HepG2 (cell line): ENCODE results near the gene PRSS27. TPM values are rescaled to one million over a fixed set of nuclear protein-coding genes. Genes with fewer than 3 reads are reported as not detected.

Experiments used
- ATF1 ChIP-seq: IDR thresholded peaks from 2 replicates; pipeline ENCODE4 v1.6.1; 2016; ENCODE audit warnings: mild to moderate bottlenecking, control low read depth
- CHD2 ChIP-seq: IDR thresholded peaks from 2 replicates; pipeline ENCODE4 v1.6.1; 2011; ENCODE audit warnings: low read depth, low read length, improper control_type of control experiment
- DBP ChIP-seq: sonication (generic); formaldehyde crosslinking; IDR thresholded peaks from 2 replicates; pipeline ENCODE4 v1.4.0; 2020; ENCODE audit warnings: missing genetic modification reagents; ENCODE audit errors: not compliant biosample characterization
- GLI4 ChIP-seq: sonication (generic); formaldehyde crosslinking; IDR thresholded peaks from 2 replicates; pipeline ENCODE4 v1.5.1; 2020; ENCODE audit warnings: missing genetic modification reagents, mild to moderate bottlenecking, moderate library complexity, borderline replicate concordance
- GZF1 ChIP-seq: sonication (generic); formaldehyde crosslinking; IDR thresholded peaks from 2 replicates; pipeline ENCODE4 v1.5.1; 2020; ENCODE audit warnings: mild to moderate bottlenecking, missing genetic modification reagents
- HNRNPLL ChIP-seq: fragments of 200-400 bp; formaldehyde crosslinking; IDR thresholded peaks from 2 replicates; pipeline ENCODE4 v1.6.1; 2017; ENCODE audit warnings: mild to moderate bottlenecking, low read depth, low read length; ENCODE audit not compliant: poor library complexity, severe bottlenecking
- HOXA7 ChIP-seq: sonication (generic); formaldehyde crosslinking; IDR thresholded peaks from 2 replicates; pipeline ENCODE4 v1.8.1; 2022; ENCODE audit warnings: mild to moderate bottlenecking, missing genetic modification reagents, moderate library complexity
- KDM1A ChIP-seq: IDR thresholded peaks from 2 replicates; pipeline ENCODE4 v1.6.1; 2016; ENCODE audit warnings: missing compliant biosample characterization
- MXD4 ChIP-seq: IDR thresholded peaks from 2 replicates; pipeline ENCODE4 v1.6.1; 2016; ENCODE audit warnings: mild to moderate bottlenecking, missing biosample characterization, missing genetic modification reagents
- NFATC3 ChIP-seq: sonication (generic); formaldehyde crosslinking; IDR thresholded peaks from 2 replicates; pipeline ENCODE4 v1.5.1; 2020; ENCODE audit warnings: mild to moderate bottlenecking, missing genetic modification reagents
- NR2C2 ChIP-seq: sonication (generic); formaldehyde crosslinking; IDR thresholded peaks from 2 replicates; pipeline ENCODE4 v1.4.0; 2020; ENCODE audit warnings: missing genetic modification reagents, mild to moderate bottlenecking, moderate library complexity, borderline replicate concordance
- PAXIP1 ChIP-seq: sonication (generic); formaldehyde crosslinking; conservative IDR thresholded peaks from 2 replicates; pipeline ENCODE4 v1.4.0; 2020; ENCODE audit warnings: mild to moderate bottlenecking, missing genetic modification reagents, moderate library complexity
- ZMYM2 ChIP-seq: sonication (generic); formaldehyde crosslinking; IDR thresholded peaks from 2 replicates; pipeline ENCODE4 v1.8.0; 2022; ENCODE audit warnings: mild to moderate bottlenecking, missing genetic modification reagents
- ZNF142 ChIP-seq: sonication (generic); formaldehyde crosslinking; IDR thresholded peaks from 2 replicates; pipeline ENCODE4 v1.4.0; 2020; ENCODE audit warnings: missing genetic modification reagents
- ZNF274 ChIP-seq: sonication (generic); formaldehyde crosslinking; IDR thresholded peaks from 2 replicates; pipeline ENCODE4 v1.5.1; 2020; ENCODE audit warnings: mild to moderate bottlenecking, missing genetic modification reagents
- ZNF337 ChIP-seq: sonication (generic); formaldehyde crosslinking; IDR thresholded peaks from 2 replicates; pipeline ENCODE4 v1.5.1; 2020; ENCODE audit warnings: missing genetic modification reagents, low read depth, mild to moderate bottlenecking, borderline replicate concordance
- ZNF414 ChIP-seq: sonication (generic); formaldehyde crosslinking; IDR thresholded peaks from 2 replicates; pipeline ENCODE4 v1.5.0; 2020; ENCODE audit warnings: missing genetic modification reagents
- ZNF713 ChIP-seq: sonication (generic); formaldehyde crosslinking; IDR thresholded peaks from 2 replicates; pipeline ENCODE4 v1.4.0; 2020; ENCODE audit warnings: mild to moderate bottlenecking, missing genetic modification reagents
- polyA plus RNA-seq, 8 experiments: library from polyadenylated mRNA; depleted of rRNA in 3 of 8; stranded (reverse) in 7 of 8; unstranded in 1 of 8; fragments of >200 nt; fragmentation: Illumina TruSeq in 4 of 8; extraction: Trizol in 4 of 8; gene quantifications; 2 replicates each; pipeline versions ENCODE4 v1.2.1 to v1.2.3, GENCODE V29; 2011 to 2016; ENCODE audit warnings: low read depth in 4 of 8, missing spikeins in 1 of 8, mixed read lengths in 1 of 8; ENCODE audit not compliant: insufficient read depth in 1 of 8
- total RNA-seq, 5 experiments: library from RNA; depleted of rRNA; stranded (reverse); fragments of >200 nt; fragmentation: Illumina TruSeq; extraction: Trizol; gene quantifications; 2 replicates each; pipeline ENCODE4 v1.2.3, GENCODE V29; 2016; ENCODE audit warnings: low read depth in 1 of 5

Gene PRSS27
- total and polyA plus RNA-seq, 2 of the 13 experiments (the other 11 are each of a cell fraction or from before 2014, with no cell fraction given) = 0.20 to 0.73 TPM

- TF ChIP-seq ZNF142 (CRISPR knock-in tag) = no peak
- TF ChIP-seq ZNF713 (CRISPR knock-in tag) = 0 out of 2 replicates have a peak, but pooled peaks have one; percentile 37
- TF ChIP-seq CHD2 = no peak
- TF ChIP-seq ATF1 (CRISPR knock-in tag) = peak; percentile 78
- 0 out of 2 replicates have a peak, but pooled peaks have one; percentile 35 for TF ChIP-seq ZMYM2 (CRISPR knock-in tag)
- no peak for TF ChIP-seq ZNF274
- TF ChIP-seq MXD4 = no peak
- no peak for TF ChIP-seq PAXIP1 (CRISPR knock-in tag)
- TF ChIP-seq HNRNPLL = no peak
- no peak for TF ChIP-seq HOXA7
- TF ChIP-seq GLI4 (CRISPR knock-in tag) = no peak
- TF ChIP-seq KDM1A = no peak
- TF ChIP-seq ZNF414 = peak; percentile 71; the same call in 1 of the 2 replicates
- peak; percentile 76 for TF ChIP-seq NR2C2
- no peak for TF ChIP-seq NFATC3 (CRISPR knock-in tag)
- no peak for TF ChIP-seq GZF1 (CRISPR knock-in tag)
- no peak for TF ChIP-seq DBP (CRISPR knock-in tag)
- no peak for TF ChIP-seq ZNF337
Observed at GRCh38 chr16:2720719-2721633, 952 bp upstream of the PRSS27 start (continued).
